ENCODE data around the gene CMPK2.
A peak's percentile ranks its signal among the peaks of the same experiment; 100 is the strongest.

Gene CMPK2

GRCh38 chr2:6887751-6888192, 22.1 kb upstream of the CMPK2 start:
- no peaks in the 10 kb centered on the region for H3K27me3 Mint-ChIP-seq
- no peaks in the 10 kb centered on the region for H3K36me3 Mint-ChIP-seq (ENCODE audit: low read depth)
- H3K9me3 Mint-ChIP-seq, result no peaks in the 10 kb centered on the region
- H3K4me1 Mint-ChIP-seq (ENCODE audit: low read depth), result no peaks in the 10 kb centered on the region
- no peak overlapping the region for H3K4me3 Mint-ChIP-seq
- no peak overlapping the region for H3K27ac Mint-ChIP-seq

- no peaks in the 10 kb centered on the region for H3K36me3 Mint-ChIP-seq (ENCODE audit: low read depth)
- no peak overlapping the region for H3K4me3 Mint-ChIP-seq
- H3K27me3 Mint-ChIP-seq, result no peaks in the 10 kb centered on the region
- peaks cover 7% of the 10 kb centered on the region for H3K4me1 Mint-ChIP-seq (ENCODE audit: low read depth)
- no peaks in the 10 kb centered on the region for H3K9me3 Mint-ChIP-seq
- no peak overlapping the region for H3K27ac Mint-ChIP-seq
Observed at GRCh38 chr2:6885968-6886367, 20.3 kb upstream of the CMPK2 start.

- no peak overlapping the region for H3K27ac Mint-ChIP-seq
- H3K27me3 Mint-ChIP-seq, result no peaks in the 10 kb centered on the region
- H3K4me1 Mint-ChIP-seq (ENCODE audit: low read depth), result peaks cover 11% of the 10 kb centered on the region
- H3K36me3 Mint-ChIP-seq (ENCODE audit: low read depth), result no peaks in the 10 kb centered on the region
- no peaks in the 10 kb centered on the region for H3K9me3 Mint-ChIP-seq
- H3K4me3 Mint-ChIP-seq, result no peak overlapping the region
Observed at GRCh38 chr2:6885551-6885950, 19.8 kb upstream of the CMPK2 start.

- H3K9me3 Mint-ChIP-seq, result no peaks in the 10 kb centered on the region
- no peak overlapping the region for H3K4me3 Mint-ChIP-seq
- no peaks in the 10 kb centered on the region for H3K36me3 Mint-ChIP-seq (ENCODE audit: low read depth)
- no peak overlapping the region for H3K27ac Mint-ChIP-seq
- peaks cover 30% of the 10 kb centered on the region for H3K4me1 Mint-ChIP-seq (ENCODE audit: low read depth)
- no peaks in the 10 kb centered on the region for H3K27me3 Mint-ChIP-seq
Observed at GRCh38 chr2:6883448-6884122, 17.9 kb upstream of the CMPK2 start.

GRCh38 chr2:6881516-6881915, 15.8 kb upstream of the CMPK2 start:
- Mint-ChIP-seq H3K27me3 (no peaks in the 10 kb centered on the region), H3K4me3 (no peak overlapping the region), H3K27ac (no peak overlapping the region)

GRCh38 chr2:6881046-6881445, 15.3 kb upstream of the CMPK2 start:
- Mint-ChIP-seq H3K36me3 (ENCODE audit: low read depth) (no peaks in the 10 kb centered on the region), H3K27me3 (no peaks in the 10 kb centered on the region), H3K27ac (no peak overlapping the region), H3K4me3 (peak overlapping the region; percentile 36), H3K4me1 (ENCODE audit: low read depth) (peaks cover 55% of the 10 kb centered on the region), H3K9me3 (no peaks in the 10 kb centered on the region)

More at GRCh38 chr2:6881516-6881915, 15.8 kb upstream of the CMPK2 start:
- Mint-ChIP-seq H3K36me3 (ENCODE audit: low read depth) (no peaks in the 10 kb centered on the region), H3K9me3 (no peaks in the 10 kb centered on the region), H3K4me1 (ENCODE audit: low read depth) (peaks cover 50% of the 10 kb centered on the region)

- Mint-ChIP-seq H3K36me3 (ENCODE audit: low read depth) (no peaks in the 10 kb centered on the region), H3K27me3 (no peaks in the 10 kb centered on the region), H3K27ac (peak overlapping the region; percentile 23), H3K4me3 (peak overlapping the region; percentile 70), H3K4me1 (ENCODE audit: low read depth) (peaks cover 63% of the 10 kb centered on the region), H3K9me3 (no peaks in the 10 kb centered on the region)
Observed at GRCh38 chr2:6880200-6880733, 14.6 kb upstream of the CMPK2 start.

GRCh38 chr2:6879011-6879410, 13.3 kb upstream of the CMPK2 start:
- Mint-ChIP-seq H3K27ac (no peak overlapping the region), H3K4me3 (peak overlapping the region; percentile 77), H3K4me1 (ENCODE audit: low read depth) (peaks cover 71% of the 10 kb centered on the region), H3K9me3 (peaks cover 2% of the 10 kb centered on the region), H3K27me3 (no peaks in the 10 kb centered on the region), H3K36me3 (ENCODE audit: low read depth) (peaks cover 2% of the 10 kb centered on the region)

GRCh38 chr2:6878549-6878948, 12.8 kb upstream of the CMPK2 start:
- H3K36me3 Mint-ChIP-seq (ENCODE audit: low read depth), result peaks cover 5% of the 10 kb centered on the region
- no peaks in the 10 kb centered on the region for H3K27me3 Mint-ChIP-seq
- H3K27ac Mint-ChIP-seq, result peak overlapping the region; percentile 62
- H3K4me3 Mint-ChIP-seq, result peak overlapping the region; percentile 77
- peaks cover 5% of the 10 kb centered on the region for H3K9me3 Mint-ChIP-seq
- peaks cover 73% of the 10 kb centered on the region for H3K4me1 Mint-ChIP-seq (ENCODE audit: low read depth)

- Mint-ChIP-seq H3K4me3 (peak within 1 kb of the TSS; percentile 77), H3K4me1 (ENCODE audit: low read depth) (peaks cover 82% of the 10 kb centered on the region), H3K27ac (peak within 1 kb of the TSS; percentile 11), H3K36me3 (ENCODE audit: low read depth) (peaks cover 5% of the 10 kb centered on the region), H3K27me3 (no peaks in the 10 kb centered on the region), H3K9me3 (peaks cover 5% of the 10 kb centered on the region)
Observed at GRCh38 chr2:6877402-6878304, 11.9 kb upstream of the CMPK2 start, which contains the start of gene RSAD2. TSS of gene RSAD2 (plus strand) at chr2:6877777. CDS start at chr2:6877801, 24 bp downstream.

- H3K9me3 Mint-ChIP-seq, result peaks cover 5% of the 10 kb centered on the region
- no peak overlapping the region for H3K27ac Mint-ChIP-seq
- peaks cover 84% of the 10 kb centered on the region for H3K4me1 Mint-ChIP-seq (ENCODE audit: low read depth)
- H3K4me3 Mint-ChIP-seq, result no peak overlapping the region
- H3K36me3 Mint-ChIP-seq (ENCODE audit: low read depth), result peaks cover 5% of the 10 kb centered on the region
- H3K27me3 Mint-ChIP-seq, result no peaks in the 10 kb centered on the region
Observed at GRCh38 chr2:6876309-6876708, 10.6 kb upstream of the CMPK2 start.

- peaks cover 62% of the 10 kb centered on the region for H3K4me1 Mint-ChIP-seq (ENCODE audit: low read depth)
Observed at GRCh38 chr2:6874032-6874431, 8.3 kb upstream of the CMPK2 start.

GRCh38 chr2:6872394-6872793, 6.7 kb upstream of the CMPK2 start:
- Mint-ChIP-seq H3K4me3 (no peak overlapping the region), H3K27me3 (no peaks in the 10 kb centered on the region), H3K27ac (peak overlapping the region; percentile 53), H3K9me3 (peaks cover 5% of the 10 kb centered on the region), H3K4me1 (ENCODE audit: low read depth) (peaks cover 46% of the 10 kb centered on the region), H3K36me3 (ENCODE audit: low read depth) (peaks cover 5% of the 10 kb centered on the region)

More at GRCh38 chr2:6874032-6874431, 8.3 kb upstream of the CMPK2 start:
- Mint-ChIP-seq H3K36me3 (ENCODE audit: low read depth) (peaks cover 5% of the 10 kb centered on the region), H3K4me3 (no peak overlapping the region), H3K9me3 (peaks cover 5% of the 10 kb centered on the region), H3K27ac (no peak overlapping the region), H3K27me3 (no peaks in the 10 kb centered on the region)

- H3K36me3 Mint-ChIP-seq (ENCODE audit: low read depth), result peaks cover 4% of the 10 kb centered on the region
- H3K27ac Mint-ChIP-seq, result peak overlapping the region; percentile 28
- H3K4me1 Mint-ChIP-seq (ENCODE audit: low read depth), result peaks cover 27% of the 10 kb centered on the region
- H3K27me3 Mint-ChIP-seq, result no peaks in the 10 kb centered on the region
- peak overlapping the region; percentile 87 for H3K4me3 Mint-ChIP-seq
- H3K9me3 Mint-ChIP-seq, result no peaks in the 10 kb centered on the region
Observed at GRCh38 chr2:6866982-6867381, 1.3 kb upstream of the CMPK2 start.

- peak overlapping the region; percentile 87 for H3K4me3 Mint-ChIP-seq
- peaks cover 11% of the 10 kb centered on the region for H3K36me3 Mint-ChIP-seq (ENCODE audit: low read depth)
- H3K27ac Mint-ChIP-seq, result peak overlapping the region; percentile 90
- no peaks in the 10 kb centered on the region for H3K9me3 Mint-ChIP-seq
- H3K27me3 Mint-ChIP-seq, result no peaks in the 10 kb centered on the region
- peaks cover 27% of the 10 kb centered on the region for H3K4me1 Mint-ChIP-seq (ENCODE audit: low read depth)
Observed at GRCh38 chr2:6866275-6866671, 566 bp upstream of the CMPK2 start.
